Caco-2 (cell line): ENCODE measurements around the gene DIS3L2. TPM values are rescaled to one million over a fixed set of nuclear protein-coding genes. Genes with fewer than 3 reads are reported as not detected.

ENCODE experiments used
- BruUV-seq: library from RNA; stranded (reverse); fragments of 400-500 nt; replicated peaks from 2 replicates; lab custom pipeline; 2021; lab: Mats Ljungman, UMichigan
- CTCF ChIA-PET: fragments of 300-600 bp; sonication (Branson Sonifier 250); formaldehyde crosslinking; loops from one replicate; lab custom pipeline; 2022; ENCODE audit warnings: antibody characterized with exemption; lab: Charles Lee
- POLR2A ChIA-PET: fragments of 300-600 bp; sonication (Branson Sonifier 250); formaldehyde crosslinking; loops from one replicate; lab custom pipeline; 2022; ENCODE audit warnings: antibody characterized with exemption; lab: Charles Lee
- DNase-seq, 2 experiments: peaks; one replicate each; pipeline versions ENCODE4 v3.0.0 to v3.0.0-alpha.2; 2020 to 2022
- H3K27me3 ChIP-seq: replicated peaks from 2 replicates; pipeline ENCODE4 v1.6.0; 2011; ENCODE audit warnings: low read length; ENCODE audit not compliant: control insufficient read depth, insufficient read depth
- H3K36me3 ChIP-seq: 2 replicates; pipeline ENCODE4 v1.5.1; 2011; ENCODE audit warnings: low read length; ENCODE audit not compliant: control insufficient read depth, insufficient read depth
- H3K4me1 ChIP-seq: fragments of 250-450 bp; sonication (Bioruptor Pico); 2 replicates; pipeline ENCODE4 v1.5.1; 2020; ENCODE audit warnings: mild to moderate bottlenecking
- H3K4me3 ChIP-seq: 2 replicates; pipeline ENCODE4 v1.5.1; 2011; ENCODE audit warnings: low read depth, mild to moderate bottlenecking, control low read depth, low read length
- H3K9me3 ChIP-seq: fragments of 250-450 bp; sonication (Bioruptor Pico); 2 replicates; pipeline ENCODE4 v1.5.1; 2020; ENCODE audit warnings: mild to moderate bottlenecking, moderate library complexity
- H3K27ac Mint-ChIP-seq: one replicate; pipeline ENCODE4 v1.8.0; 2022; ENCODE audit warnings: mixed read lengths; ENCODE audit not compliant: unreplicated experiment
- H3K27me3 Mint-ChIP-seq: one replicate; pipeline ENCODE4 v1.8.0; 2022; ENCODE audit warnings: mixed read lengths; ENCODE audit not compliant: insufficient read depth, unreplicated experiment
- H3K36me3 Mint-ChIP-seq: one replicate; pipeline ENCODE4 v1.8.0; 2022; ENCODE audit warnings: mild to moderate bottlenecking, mixed read lengths; ENCODE audit not compliant: insufficient read depth, unreplicated experiment
- H3K4me1 Mint-ChIP-seq: one replicate; pipeline ENCODE4 v1.8.0; 2022; ENCODE audit warnings: low read depth, mixed read lengths; ENCODE audit not compliant: unreplicated experiment
- H3K4me3 Mint-ChIP-seq: one replicate; pipeline ENCODE4 v1.8.0; 2022; ENCODE audit warnings: mild to moderate bottlenecking, moderate library complexity, mixed read lengths; ENCODE audit not compliant: unreplicated experiment
- H3K9me3 Mint-ChIP-seq: one replicate; pipeline ENCODE4 v1.8.0; 2022; ENCODE audit warnings: mixed read lengths; ENCODE audit not compliant: unreplicated experiment
- intact Hi-C: fragments of 100-400 bp; cut with micrococcal nuclease; formaldehyde crosslinking; loops from one replicate; pipeline ENCODE4 v1.10.0; 2022; ENCODE audit not compliant: unreplicated experiment
- total RNA-seq: library from RNA; stranded (reverse); gene quantifications from 2 replicates; pipeline ENCODE4 v1.2.3, GENCODE V29; 2022
- TF ChIP-seq, protein P1 (sequence below), 2 experiments: fragments of 200-600 bp in 1 of 2; IDR thresholded peaks; 1 replicate in 1 of 2; 2 replicates in 1 of 2; pipeline versions ENCODE4 v1.5.1 to v1.8.0; 2011 to 2022; ENCODE audit warnings: antibody characterized with exemption in 1 of 2, control low read depth in 1 of 2, inconsistent platforms in 1 of 2, low read depth in 1 of 2, low read length in 1 of 2, mild to moderate bottlenecking in 1 of 2, moderate library complexity in 1 of 2; ENCODE audit not compliant: insufficient read depth in 1 of 2, severe bottlenecking in 1 of 2, unreplicated experiment in 1 of 2

DIS3L2 gene
- total RNA-seq, 1 experiment from 2014 or later = 15.5 TPM

DNA sequence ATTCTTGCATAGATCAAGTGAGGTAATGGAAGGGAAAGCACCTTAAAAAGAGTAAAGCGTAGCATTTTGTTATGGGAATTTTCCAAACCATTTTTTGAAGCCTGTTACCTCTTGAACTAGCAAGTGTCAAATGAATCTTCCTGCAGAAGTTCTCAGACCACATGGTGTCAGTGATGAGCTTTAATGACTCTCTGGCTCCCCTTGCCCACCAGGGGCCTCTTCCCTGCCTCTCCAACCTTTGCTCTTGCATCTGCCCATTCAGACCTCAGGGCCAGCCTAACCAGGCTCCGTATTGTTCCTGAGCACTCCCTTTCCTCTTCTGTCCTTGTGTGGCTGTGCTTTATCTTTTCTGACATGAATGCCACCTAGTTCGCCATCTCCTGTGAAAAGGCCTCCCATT is 155.9 kb downstream of the DIS3L2 start:
- Mint-ChIP-seq H3K27ac (no peak overlapping the region), H3K4me1 (peaks cover 7% of the 10 kb centered on the region), H3K4me3 (no peak overlapping the region), H3K36me3 (peaks cover 5% of the 10 kb centered on the region), H3K9me3 (no peaks in the 10 kb centered on the region), H3K27me3 (no peaks in the 10 kb centered on the region)
- ChIA-PET CTCF (interaction anchor here (1.3 kb wide), 1 partner anchor 248 kb away, joined by 4 read pairs; no protein-coding TSS in a partner anchor), POLR2A (no interaction called here)
- Histone ChIP-seq H3K4me3 (no peak overlapping the region), H3K4me1 (no peaks in the 10 kb centered on the region), H3K27me3 (no peaks in the 10 kb centered on the region), H3K36me3 (no peaks in the 10 kb centered on the region), H3K9me3 (no peaks in the 10 kb centered on the region)
- TF ChIP-seq, protein P1, sequence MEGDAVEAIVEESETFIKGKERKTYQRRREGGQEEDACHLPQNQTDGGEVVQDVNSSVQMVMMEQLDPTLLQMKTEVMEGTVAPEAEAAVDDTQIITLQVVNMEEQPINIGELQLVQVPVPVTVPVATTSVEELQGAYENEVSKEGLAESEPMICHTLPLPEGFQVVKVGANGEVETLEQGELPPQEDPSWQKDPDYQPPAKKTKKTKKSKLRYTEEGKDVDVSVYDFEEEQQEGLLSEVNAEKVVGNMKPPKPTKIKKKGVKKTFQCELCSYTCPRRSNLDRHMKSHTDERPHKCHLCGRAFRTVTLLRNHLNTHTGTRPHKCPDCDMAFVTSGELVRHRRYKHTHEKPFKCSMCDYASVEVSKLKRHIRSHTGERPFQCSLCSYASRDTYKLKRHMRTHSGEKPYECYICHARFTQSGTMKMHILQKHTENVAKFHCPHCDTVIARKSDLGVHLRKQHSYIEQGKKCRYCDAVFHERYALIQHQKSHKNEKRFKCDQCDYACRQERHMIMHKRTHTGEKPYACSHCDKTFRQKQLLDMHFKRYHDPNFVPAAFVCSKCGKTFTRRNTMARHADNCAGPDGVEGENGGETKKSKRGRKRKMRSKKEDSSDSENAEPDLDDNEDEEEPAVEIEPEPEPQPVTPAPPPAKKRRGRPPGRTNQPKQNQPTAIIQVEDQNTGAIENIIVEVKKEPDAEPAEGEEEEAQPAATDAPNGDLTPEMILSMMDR (IDR thresholded peaks at IDR 0.05; ENCODE audit: insufficient read depth in 1 of 2, low read depth in 1 of 2, low read length in 1 of 2, severe bottlenecking in 1 of 2, unreplicated experiment in 1 of 2) = peak in 1 of 2 experiments; percentile 33
- peak in 1 of 2 experiments; percentile 18 for DNase-seq
- no TSS peak for BruUV-seq
- intact Hi-C loops = no loop called here

DNA sequence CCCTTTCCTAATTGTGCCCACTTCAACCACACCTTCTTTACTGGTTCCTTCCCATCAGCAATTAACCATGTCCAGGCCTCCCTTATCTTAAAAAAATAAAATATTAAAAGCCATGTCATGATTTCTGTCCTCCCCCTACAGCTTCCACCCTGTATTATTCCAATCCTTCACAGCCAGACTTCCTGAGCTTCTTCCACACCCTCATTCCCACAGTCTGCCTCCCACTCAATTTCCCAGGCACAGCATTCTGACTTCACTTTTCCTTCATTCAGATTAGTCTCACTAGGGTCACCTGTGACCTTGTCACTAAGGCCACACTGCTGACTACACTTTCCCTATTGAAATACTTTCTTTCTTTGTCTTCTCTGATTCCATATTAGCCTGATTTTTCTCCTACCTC is 159.4 kb downstream of the DIS3L2 start:
- Mint-ChIP-seq H3K27ac (no peak overlapping the region), H3K4me1 (peaks cover 7% of the 10 kb centered on the region), H3K4me3 (no peak overlapping the region), H3K36me3 (peaks cover 5% of the 10 kb centered on the region), H3K27me3 (no peaks in the 10 kb centered on the region), H3K9me3 (no peaks in the 10 kb centered on the region)
- intact Hi-C loops = no loop called here
- H3K27me3 ChIP-seq = no peaks in the 10 kb centered on the region
- H3K9me3 ChIP-seq = no peaks in the 10 kb centered on the region
- no peaks in the 10 kb centered on the region for H3K4me1 ChIP-seq
- CTCF ChIA-PET = no interaction called here
- no TSS peak for BruUV-seq
- H3K36me3 ChIP-seq = no peaks in the 10 kb centered on the region
- H3K4me3 ChIP-seq = no peak overlapping the region
- POLR2A ChIA-PET = no interaction called here
- DNase-seq = no peak
- TF ChIP-seq, protein P1 (IDR thresholded peaks at IDR 0.05; ENCODE audit: insufficient read depth in 1 of 2, low read depth in 1 of 2, low read length in 1 of 2, severe bottlenecking in 1 of 2, unreplicated experiment in 1 of 2) = no peak

DNA sequence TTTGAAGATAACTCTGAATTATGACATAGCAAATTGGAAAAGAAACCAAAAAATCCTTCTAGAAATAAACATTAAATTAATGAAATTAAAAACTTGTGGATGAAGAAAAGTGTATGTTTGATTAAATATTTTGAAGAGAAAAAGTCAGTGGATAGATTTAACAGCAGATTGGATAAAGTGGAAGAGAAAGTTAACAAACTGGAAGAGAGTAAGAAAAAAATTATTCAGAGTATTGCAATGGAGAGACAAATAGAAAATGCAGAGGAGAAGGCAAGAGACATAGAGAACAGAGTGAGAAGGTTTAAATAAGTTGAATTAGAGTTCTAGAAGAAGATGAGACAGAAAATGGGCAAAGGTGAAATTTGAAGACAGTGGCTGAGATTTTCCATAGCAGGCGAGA is 162.8 kb downstream of the DIS3L2 start:
- no peak overlapping the region for H3K4me3 ChIP-seq
- ChIA-PET CTCF (no interaction called here), POLR2A (no interaction called here)
- TF ChIP-seq, protein P1 (IDR thresholded peaks at IDR 0.05; ENCODE audit: insufficient read depth in 1 of 2, low read depth in 1 of 2, low read length in 1 of 2, severe bottlenecking in 1 of 2, unreplicated experiment in 1 of 2) = no peak
- no peak overlapping the region for H3K4me3 Mint-ChIP-seq
- no peak for DNase-seq
- no peaks in the 10 kb centered on the region for H3K9me3 Mint-ChIP-seq
- H3K36me3 ChIP-seq = no peaks in the 10 kb centered on the region
- no peaks in the 10 kb centered on the region for H3K4me1 ChIP-seq
- intact Hi-C loops = no loop called here
- peaks cover 7% of the 10 kb centered on the region for H3K4me1 Mint-ChIP-seq
- no TSS peak for BruUV-seq
- H3K36me3 Mint-ChIP-seq = no peaks in the 10 kb centered on the region
- H3K9me3 ChIP-seq = no peaks in the 10 kb centered on the region
- no peak overlapping the region for H3K27ac Mint-ChIP-seq
- no peaks in the 10 kb centered on the region for H3K27me3 ChIP-seq
- no peaks in the 10 kb centered on the region for H3K27me3 Mint-ChIP-seq
